ENCODE results near the gene NHLRC2.

DNA sequence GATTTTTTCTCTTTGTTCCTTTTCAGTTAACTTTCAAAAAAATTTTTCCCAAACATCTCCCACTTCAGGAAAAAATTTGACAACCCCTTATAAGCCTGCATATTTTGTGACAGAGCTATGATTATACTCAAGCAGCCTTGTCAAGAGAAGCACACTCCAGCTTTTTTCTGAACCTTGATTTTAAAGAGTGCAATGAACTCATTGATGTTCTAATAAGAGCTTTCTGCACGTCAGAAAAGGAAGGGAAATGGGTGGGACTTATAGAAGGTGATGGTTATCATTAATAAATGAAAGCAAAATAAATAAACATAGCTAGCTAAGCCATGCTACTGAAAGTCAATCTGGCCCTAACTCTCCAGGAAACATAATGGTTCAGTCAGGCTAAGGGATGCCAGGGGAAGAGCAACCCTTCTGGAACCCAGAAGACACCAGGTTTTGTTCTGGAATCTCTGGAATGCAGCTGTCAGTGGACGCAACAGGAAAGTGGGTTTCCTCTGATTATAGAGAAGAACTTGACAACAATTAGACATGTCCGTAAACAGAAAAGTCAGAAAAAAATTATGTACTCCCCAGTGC, 76.1 kb downstream of the NHLRC2 start:
- TF ChIP-seq POLR2A (IDR thresholded peaks at IDR 0.05): no peak
- no peak for TF ChIP-seq CTCF (IDR thresholded peaks at IDR 0.05)
